Muscle of arm (tissue), 12 donors: ENCODE measurements around the gene RNGTT. TPM values are rescaled to one million over a fixed set of nuclear protein-coding genes. Genes with fewer than 3 reads are reported as not detected.
A peak's percentile ranks its signal among the peaks of the same experiment; 100 is the strongest.

Source experiments
- DNase-seq: peaks from one replicate; pipeline ENCODE4 v3.0.0-alpha.2; 2013
- polyA plus RNA-seq, 12 donors: library from polyadenylated mRNA; unstranded; fragments of 120-200 nt; gene quantifications; one replicate each; pipeline ENCODE4 v1.2.1, GENCODE V29; 2013; ENCODE audit not compliant: insufficient read length in 12 of 12

Gene RNGTT
- polyA plus RNA-seq, 12 donors, result 9.8 to 17.2 (median 12.5) TPM; not detected in 1

GRCh38 chr6:88561954-88562315 lies 401.5 kb downstream of the RNGTT start:
- peak; percentile 47 for DNase-seq

- no peak for DNase-seq
Observed at GRCh38 chr6:88561034-88561953, 402.1 kb downstream of the RNGTT start.

Other genes starting within 250 kb of the RNGTT start
- gene PNRC1, start 117.1 kb upstream of the RNGTT start, polyA plus RNA-seq, result 100 to 1,000 TPM in 7 of 12 donors, 10 to 100 TPM in 4, not detected in 1; 86.1 to 137 (median 109) TPM
- gene SRSF12, start 154.5 kb upstream of the RNGTT start, polyA plus RNA-seq, result 1 to 10 TPM in 10 of 12 donors, not detected in 2; 2.7 to 5.6 (median 4.0) TPM
- gene PM20D2, start 182.4 kb upstream of the RNGTT start, polyA plus RNA-seq, result 100 to 1,000 TPM in 1 of 12 donors, 10 to 100 TPM in 11; 23.1 to 327 (median 46.5) TPM